GM20000 (cell line): ENCODE measurements around the gene SATL1.

Source experiments
- DNase-seq: peaks from one replicate; pipeline ENCODE4 v3.0.0; 2012; ENCODE audit warnings: low spot score
- CTCF ChIP-seq: IDR thresholded peaks from 2 replicates; pipeline ENCODE4 v1.5.1; 2012; ENCODE audit warnings: mild to moderate bottlenecking, control low read depth; ENCODE audit errors: extremely low read depth, missing control alignments

The SATL1 gene

GRCh38 chrX:85052636-85053343 is 190.8 kb downstream of the SATL1 start:
- no peak for TF ChIP-seq CTCF
- no peak for DNase-seq

GRCh38 chrX:85052205-85052604 is 191.4 kb downstream of the SATL1 start:
- no peak for TF ChIP-seq CTCF
- DNase-seq, result no peak

GRCh38 chrX:85051627-85052026 is 192.0 kb downstream of the SATL1 start:
- no peak for TF ChIP-seq CTCF
- no peak for DNase-seq
